HUES48 (cell line): ENCODE results near the gene MVB12B.

ENCODE experiments used
- H3K27ac ChIP-seq: one replicate; pipeline ENCODE4 v1.7.0; 2013; ENCODE audit warnings: low read depth, low read length, inconsistent platforms
- H3K27me3 ChIP-seq: 2 replicates; pipeline ENCODE4 v1.6.1; 2013; ENCODE audit warnings: mild to moderate bottlenecking, low read length; ENCODE audit not compliant: control insufficient read depth, insufficient read depth
- H3K36me3 ChIP-seq: 2 replicates; pipeline ENCODE4 v1.6.1; 2013; ENCODE audit warnings: low read length; ENCODE audit not compliant: control insufficient read depth, insufficient read depth
- H3K4me1 ChIP-seq: 2 replicates; pipeline ENCODE4 v1.6.1; 2013; ENCODE audit warnings: mild to moderate bottlenecking, low read length; ENCODE audit not compliant: control insufficient read depth, insufficient read depth
- H3K4me3 ChIP-seq: 2 replicates; pipeline ENCODE4 v1.5.1; 2013; ENCODE audit warnings: mild to moderate bottlenecking, low read depth, low read length
- H3K9ac ChIP-seq: 2 replicates; pipeline ENCODE4 v1.6.1; 2013; ENCODE audit warnings: mild to moderate bottlenecking, low read depth, low read length, moderate library complexity
- H3K9me3 ChIP-seq: 2 replicates; pipeline ENCODE4 v1.6.1; 2013; ENCODE audit warnings: low read length; ENCODE audit not compliant: control insufficient read depth, insufficient read depth

MVB12B gene

DNA sequence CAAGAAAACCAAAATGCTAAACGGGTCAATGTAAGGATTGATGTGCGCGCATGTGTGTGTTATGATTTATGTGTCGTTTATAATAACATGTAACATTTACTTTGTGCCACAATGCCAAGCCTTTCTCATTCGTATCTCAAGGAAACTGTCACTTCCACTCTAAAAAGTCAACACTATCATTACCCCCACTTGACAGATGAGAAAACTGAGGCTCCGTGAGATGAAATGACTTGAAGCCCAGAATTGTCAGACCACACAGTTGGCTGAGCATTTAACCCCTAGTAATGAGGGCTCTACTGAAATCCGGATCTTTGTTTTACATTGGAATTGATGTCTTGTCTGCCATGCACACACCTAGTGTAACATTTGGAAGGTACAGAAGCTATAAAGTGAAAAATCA lies 192.1 kb downstream of the MVB12B start:
- Histone ChIP-seq H3K36me3 (no peaks in the 10 kb centered on the region), H3K9ac (no peak overlapping the region), H3K27ac (no peak overlapping the region), H3K4me1 (peaks cover 39% of the 10 kb centered on the region), H3K27me3 (peaks cover 37% of the 10 kb centered on the region), H3K9me3 (no peaks in the 10 kb centered on the region), H3K4me3 (no peak overlapping the region)

DNA sequence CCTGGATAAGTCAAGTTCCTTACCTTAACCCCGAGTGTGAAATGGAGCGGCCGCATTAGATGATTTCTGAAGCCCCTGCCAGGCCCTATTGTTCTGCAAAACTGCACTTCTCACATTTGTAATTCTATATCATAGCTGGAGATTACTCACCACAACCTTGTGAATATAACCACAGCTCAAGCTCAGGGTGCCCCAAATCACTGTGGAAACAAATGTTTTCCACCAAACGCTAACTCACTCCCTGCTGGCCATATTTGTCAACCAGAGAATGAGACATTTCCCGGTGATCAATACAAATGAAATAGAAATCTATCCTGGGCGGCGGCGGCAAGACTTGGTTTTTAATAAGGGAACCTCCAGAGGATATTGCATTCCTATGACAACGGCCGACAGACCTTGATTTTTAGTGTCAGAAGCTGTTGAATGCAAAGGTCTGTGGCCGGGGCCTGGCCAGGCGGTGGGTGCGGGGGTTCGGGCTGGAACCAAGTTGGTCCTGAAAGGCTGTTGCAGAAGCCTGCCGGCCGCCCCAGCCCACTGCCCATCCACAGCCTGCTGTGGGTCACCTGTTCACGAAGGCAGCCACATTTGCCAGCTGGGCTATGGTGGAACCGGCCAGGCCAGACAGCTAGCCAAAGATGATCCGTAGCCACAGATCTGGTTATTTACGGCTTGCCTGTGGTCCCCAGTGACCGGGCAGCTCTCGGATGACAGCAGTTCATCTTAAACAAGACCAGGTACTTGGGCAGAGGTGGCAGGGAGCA lies 193.2 kb downstream of the MVB12B start:
- Histone ChIP-seq H3K27me3 (peaks cover 34% of the 10 kb centered on the region), H3K4me3 (no peak overlapping the region), H3K36me3 (no peaks in the 10 kb centered on the region), H3K9ac (no peak overlapping the region), H3K27ac (no peak overlapping the region), H3K9me3 (no peaks in the 10 kb centered on the region), H3K4me1 (peaks cover 36% of the 10 kb centered on the region)

DNA sequence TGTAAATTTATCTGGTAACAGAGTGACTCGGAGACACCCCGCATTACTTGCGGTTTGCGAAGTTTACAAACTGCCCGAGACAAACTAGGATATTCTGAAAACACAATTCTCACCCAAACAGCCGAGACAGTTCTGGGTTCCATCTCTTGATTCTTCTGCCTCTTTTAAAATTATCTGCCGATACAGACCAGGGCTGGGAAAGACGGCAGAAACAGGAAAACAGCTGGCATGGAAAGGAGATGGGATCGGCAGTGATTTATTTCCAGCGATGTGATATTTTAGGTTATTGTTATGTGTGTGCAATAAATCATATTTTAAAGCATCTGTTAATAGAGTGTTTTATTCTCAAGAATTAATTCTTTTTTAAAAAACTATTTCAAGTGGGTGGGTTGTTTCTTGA lies 193.8 kb downstream of the MVB12B start:
- H3K27me3 ChIP-seq, result peaks cover 36% of the 10 kb centered on the region
- no peaks in the 10 kb centered on the region for H3K36me3 ChIP-seq

DNA sequence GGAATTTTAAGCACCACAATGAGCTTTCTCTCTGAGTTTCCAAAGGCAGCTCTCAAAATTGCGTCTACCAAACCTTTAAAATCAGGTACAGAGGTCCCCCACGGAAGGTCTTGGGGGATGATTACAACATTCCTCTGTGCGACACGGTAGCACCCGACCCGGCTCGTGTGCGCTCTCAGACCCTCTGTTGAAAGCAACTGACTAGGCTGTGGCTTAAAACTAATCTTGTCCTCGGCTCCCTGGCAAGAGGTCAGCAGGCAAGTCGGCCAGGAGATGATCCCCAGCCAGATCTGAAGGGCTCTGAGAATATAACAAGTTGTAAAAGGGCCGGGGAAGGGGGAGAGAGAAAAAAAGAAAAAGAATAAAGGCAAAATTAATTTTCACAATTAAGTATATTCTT lies 194.5 kb downstream of the MVB12B start:
- H3K4me3 ChIP-seq, result no peak overlapping the region
- peaks cover 33% of the 10 kb centered on the region for H3K27me3 ChIP-seq

More for the DNA sequence above, 193.8 kb downstream of the MVB12B start:
- H3K9ac ChIP-seq, result no peak overlapping the region
- H3K9me3 ChIP-seq, result no peaks in the 10 kb centered on the region
- H3K4me1 ChIP-seq, result peaks cover 36% of the 10 kb centered on the region
- no peak overlapping the region for H3K27ac ChIP-seq
- no peak overlapping the region for H3K4me3 ChIP-seq

DNA sequence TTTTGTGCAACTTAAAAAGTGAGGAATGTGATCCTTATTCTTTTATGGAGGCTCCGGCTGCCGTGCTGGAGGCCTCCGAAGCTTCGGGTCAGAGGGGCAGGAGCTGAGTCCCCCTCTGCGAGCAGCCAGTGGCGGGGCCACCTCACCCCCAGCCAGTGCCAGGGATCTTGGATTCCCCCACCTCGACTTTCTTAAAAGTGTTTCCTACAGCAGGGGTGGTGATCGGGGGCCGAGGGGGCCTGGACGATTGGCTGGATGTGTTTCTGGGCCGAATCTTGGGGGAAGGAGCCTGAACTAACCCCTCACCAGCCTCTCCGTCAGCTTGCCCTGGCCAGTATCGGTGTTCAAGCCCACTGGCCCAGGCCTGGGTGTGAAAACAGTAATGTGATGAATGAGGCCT lies 194.9 kb downstream of the MVB12B start:
- Histone ChIP-seq H3K4me3 (no peak overlapping the region), H3K27ac (no peak overlapping the region), H3K4me1 (peaks cover 34% of the 10 kb centered on the region), H3K9ac (no peak overlapping the region), H3K36me3 (no peaks in the 10 kb centered on the region), H3K9me3 (no peaks in the 10 kb centered on the region), H3K27me3 (peaks cover 30% of the 10 kb centered on the region)

More for the DNA sequence above, 194.5 kb downstream of the MVB12B start:
- Histone ChIP-seq H3K9ac (no peak overlapping the region), H3K9me3 (no peaks in the 10 kb centered on the region), H3K36me3 (no peaks in the 10 kb centered on the region), H3K4me1 (peaks cover 36% of the 10 kb centered on the region), H3K27ac (no peak overlapping the region)

DNA sequence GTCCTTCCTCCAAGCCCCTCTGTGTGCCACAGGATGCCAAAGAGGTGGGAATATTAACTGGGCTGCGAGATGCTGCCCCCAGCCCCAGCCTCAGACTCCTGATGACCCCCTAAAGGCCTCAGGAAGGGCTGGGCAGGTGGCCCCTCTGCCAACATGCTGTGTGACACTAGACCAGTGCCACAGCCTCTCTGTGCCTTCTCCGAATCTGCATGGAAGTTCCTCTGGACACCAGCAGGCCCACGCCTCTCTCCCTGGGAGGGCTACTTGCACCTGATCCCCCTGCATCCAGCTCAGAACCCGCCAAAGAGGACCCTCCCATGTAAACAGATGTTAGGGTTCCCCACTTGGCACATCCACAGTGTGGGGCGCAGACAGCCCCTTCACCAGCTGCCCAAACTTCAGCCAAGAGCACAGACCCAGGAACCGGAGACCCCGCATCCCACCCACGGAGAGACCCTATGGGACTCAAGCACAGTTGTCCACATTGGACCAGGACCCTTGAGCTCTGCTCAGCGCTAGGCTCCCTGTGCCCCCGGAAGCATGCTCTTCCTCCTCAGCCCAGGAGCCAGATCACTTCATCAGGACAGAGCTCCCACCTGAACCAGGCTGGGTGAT lies 195.5 kb downstream of the MVB12B start:
- Histone ChIP-seq H3K27me3 (peaks cover 25% of the 10 kb centered on the region), H3K9ac (no peak overlapping the region), H3K4me3 (no peak overlapping the region), H3K36me3 (no peaks in the 10 kb centered on the region), H3K4me1 (peaks cover 28% of the 10 kb centered on the region), H3K27ac (no peak overlapping the region), H3K9me3 (no peaks in the 10 kb centered on the region)

DNA sequence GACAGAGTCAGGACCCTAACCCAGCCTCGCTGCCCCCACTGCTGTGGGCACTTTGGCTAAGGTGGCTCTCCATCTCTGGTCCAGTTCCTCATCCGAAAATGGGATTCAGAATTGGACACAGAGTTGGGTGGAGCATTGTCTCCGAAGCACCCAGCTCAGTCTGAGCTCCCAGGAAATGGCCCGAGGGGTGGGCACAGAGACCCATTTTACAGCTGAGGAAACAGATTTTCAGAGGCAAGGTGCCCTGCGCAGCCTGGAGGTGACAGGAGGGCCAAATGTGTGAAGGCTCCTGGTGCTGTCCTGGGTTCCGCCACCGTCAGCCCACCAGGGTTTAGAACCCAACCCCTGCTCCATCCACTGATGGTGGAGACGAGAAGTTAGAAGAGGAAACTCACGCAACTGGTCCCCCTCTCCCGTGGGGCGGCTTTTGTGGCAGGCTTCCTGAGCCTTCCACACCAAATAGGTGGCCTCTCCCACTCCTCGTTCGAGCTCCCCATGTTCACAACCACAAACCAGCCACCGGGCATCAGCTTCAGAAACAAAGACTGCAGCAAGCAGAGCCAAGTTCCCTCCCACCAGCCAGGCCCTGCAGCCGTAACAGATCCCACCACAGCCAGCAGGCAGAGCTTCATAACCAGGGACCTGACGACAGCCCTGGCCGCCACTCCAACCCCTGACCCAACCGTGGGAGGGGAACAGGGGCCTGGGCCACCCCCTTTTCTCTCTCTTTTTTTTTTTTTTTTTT lies 196.2 kb downstream of the MVB12B start:
- Histone ChIP-seq H3K27ac (no peak overlapping the region), H3K9ac (no peak overlapping the region), H3K4me1 (peaks cover 28% of the 10 kb centered on the region), H3K4me3 (no peak overlapping the region), H3K9me3 (no peaks in the 10 kb centered on the region), H3K27me3 (peaks cover 18% of the 10 kb centered on the region), H3K36me3 (no peaks in the 10 kb centered on the region)

DNA sequence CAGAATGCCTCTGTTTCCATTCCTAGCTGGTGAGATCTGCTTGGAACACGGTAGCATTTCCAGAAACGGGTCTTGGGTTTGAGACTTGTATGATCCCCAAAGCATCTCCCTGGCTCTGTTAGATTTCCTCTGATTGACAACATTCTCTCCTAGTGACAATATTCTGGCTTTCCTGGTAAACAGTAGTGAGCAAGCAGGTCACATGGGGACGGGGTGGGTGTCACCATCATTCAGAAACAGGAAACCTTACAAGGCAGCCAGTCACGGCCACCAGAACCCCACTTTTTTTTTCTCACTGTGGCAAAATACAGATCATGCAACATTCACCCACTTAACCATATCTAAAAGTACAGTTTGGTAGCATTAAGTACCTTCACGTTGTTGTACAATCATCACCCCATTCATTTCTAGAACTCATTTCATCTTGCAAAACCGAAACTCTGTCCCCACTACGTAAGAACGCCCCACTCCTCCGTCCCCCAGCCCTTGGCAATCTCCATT lies 197.0 kb downstream of the MVB12B start:
- Histone ChIP-seq H3K4me1 (peaks cover 33% of the 10 kb centered on the region), H3K9ac (no peak overlapping the region), H3K4me3 (no peak overlapping the region), H3K36me3 (no peaks in the 10 kb centered on the region), H3K9me3 (no peaks in the 10 kb centered on the region), H3K27ac (no peak overlapping the region), H3K27me3 (peaks cover 12% of the 10 kb centered on the region)

DNA sequence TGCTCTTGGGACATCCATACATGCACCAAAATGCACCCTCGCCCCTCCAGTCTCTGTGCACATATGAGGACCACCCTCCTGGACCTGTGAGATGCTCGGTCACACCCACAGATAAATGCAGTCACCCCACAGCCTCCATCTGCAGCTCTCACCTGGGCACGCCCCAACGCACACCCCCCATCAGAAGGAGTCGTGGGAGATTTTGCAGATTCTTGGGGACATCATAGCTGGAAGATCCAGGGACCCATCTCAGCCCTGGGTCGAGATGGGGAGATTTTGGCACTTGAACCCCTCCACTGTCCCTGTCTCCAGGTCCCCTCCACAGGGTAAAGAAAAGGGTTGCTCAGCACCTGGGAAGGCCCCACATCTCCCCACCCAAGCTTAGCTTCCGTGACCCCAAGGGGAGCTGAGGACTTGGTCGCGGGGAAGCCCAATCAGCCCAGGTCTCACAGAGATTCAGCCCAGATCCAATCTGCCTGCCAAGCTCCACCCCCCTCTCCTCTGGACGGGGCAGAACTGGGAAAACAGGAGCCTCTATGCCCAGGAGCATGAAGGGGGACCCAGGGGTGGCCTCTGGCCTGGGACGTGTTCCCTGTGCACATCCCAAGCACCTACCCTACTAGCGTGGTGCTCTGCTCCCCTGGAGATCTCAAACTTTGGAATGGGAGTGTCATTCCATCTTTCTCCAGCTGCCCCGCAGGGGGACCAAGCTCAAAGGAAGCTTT lies 197.9 kb downstream of the MVB12B start:
- Histone ChIP-seq H3K36me3 (no peaks in the 10 kb centered on the region), H3K4me1 (peaks cover 36% of the 10 kb centered on the region), H3K27ac (no peak overlapping the region), H3K4me3 (no peak overlapping the region), H3K27me3 (peaks cover 8% of the 10 kb centered on the region), H3K9ac (no peak overlapping the region), H3K9me3 (no peaks in the 10 kb centered on the region)

DNA sequence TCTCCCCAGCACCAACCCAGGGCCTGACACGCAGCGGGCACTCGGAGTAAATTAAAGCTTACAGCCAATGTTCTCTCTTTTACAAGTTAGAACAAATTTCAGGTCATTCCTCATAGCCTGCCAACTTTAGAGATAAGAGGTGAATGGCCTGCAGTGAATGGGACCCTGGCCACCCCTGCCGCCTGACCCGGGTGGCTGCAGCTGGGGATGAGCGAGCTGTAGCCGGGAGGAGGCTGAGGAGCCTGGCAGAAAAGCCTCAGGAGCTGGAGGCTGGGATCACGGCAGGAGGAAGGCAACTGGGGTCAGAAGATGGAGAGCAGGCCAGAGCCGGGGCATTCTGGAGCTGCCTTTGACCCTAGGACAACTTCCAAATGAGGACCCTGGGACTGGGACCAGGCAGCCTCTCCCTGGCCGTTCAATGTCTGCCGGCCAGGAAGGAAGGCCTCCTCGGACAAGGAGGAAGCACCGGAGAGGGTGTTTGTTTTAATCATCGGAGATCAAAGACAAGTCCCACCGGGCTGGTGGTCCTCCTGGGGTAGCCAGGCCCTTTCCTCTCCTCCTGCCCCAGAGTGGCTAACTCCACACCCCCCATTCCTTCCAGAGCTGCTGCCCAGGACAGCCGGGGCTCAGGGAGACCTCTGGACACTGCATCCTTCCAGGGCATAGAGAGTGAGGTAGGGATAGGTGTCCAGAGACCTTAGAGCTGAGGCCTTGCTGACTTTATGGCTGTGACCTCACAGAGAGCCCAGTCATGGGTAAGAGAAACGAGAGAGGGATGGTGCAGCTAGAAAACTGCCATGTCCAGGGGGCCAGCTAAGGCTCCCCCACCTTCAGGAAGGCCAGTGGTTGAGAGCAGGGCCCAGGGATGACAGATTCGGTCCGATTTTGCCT lies 199.8 kb downstream of the MVB12B start:
- H3K4me1 ChIP-seq, result peaks cover 30% of the 10 kb centered on the region
- H3K36me3 ChIP-seq, result no peaks in the 10 kb centered on the region
- no peak overlapping the region for H3K4me3 ChIP-seq
- no peak overlapping the region for H3K27ac ChIP-seq
- H3K9me3 ChIP-seq, result no peaks in the 10 kb centered on the region
- no peak overlapping the region for H3K9ac ChIP-seq
- H3K27me3 ChIP-seq, result peaks cover 8% of the 10 kb centered on the region
